GM19099 (cell line): ENCODE measurements around the gene MYO7A.

Experiments
- POLR2A ChIP-seq: IDR thresholded peaks from 3 replicates; pipeline ENCODE4 v1.6.1; 2011; ENCODE audit warnings: low read depth; ENCODE audit not compliant: insufficient read length; ENCODE audit errors: extremely low read depth

Gene MYO7A

GRCh38 chr11:77142091-77142975 lies 14.3 kb downstream of the MYO7A start:
- no peak for TF ChIP-seq POLR2A

GRCh38 chr11:77143405-77144020 lies 15.5 kb downstream of the MYO7A start:
- TF ChIP-seq POLR2A: no peak

- TF ChIP-seq POLR2A: no peak
Measured at GRCh38 chr11:77144196-77144856, 16.3 kb downstream of the MYO7A start.

- no peak for TF ChIP-seq POLR2A
Measured at GRCh38 chr11:77144857-77145428, 16.9 kb downstream of the MYO7A start.

GRCh38 chr11:77146261-77147035 lies 18.4 kb downstream of the MYO7A start:
- TF ChIP-seq POLR2A: no peak

- no peak for TF ChIP-seq POLR2A
Measured at GRCh38 chr11:77147036-77147315, 18.9 kb downstream of the MYO7A start.

GRCh38 chr11:77147668-77148321 lies 19.7 kb downstream of the MYO7A start:
- TF ChIP-seq POLR2A: no peak

- TF ChIP-seq POLR2A: no peak
Measured at GRCh38 chr11:77148963-77149715, 21.1 kb downstream of the MYO7A start.

- TF ChIP-seq POLR2A: no peak
Measured at GRCh38 chr11:77149716-77150392, 21.8 kb downstream of the MYO7A start.

GRCh38 chr11:77150836-77151235 lies 22.8 kb downstream of the MYO7A start:
- TF ChIP-seq POLR2A: no peak

- TF ChIP-seq POLR2A: no peak
Measured at GRCh38 chr11:77151804-77152509, 23.9 kb downstream of the MYO7A start.

GRCh38 chr11:77152846-77153245 lies 24.8 kb downstream of the MYO7A start:
- no peak for TF ChIP-seq POLR2A
